ENCODE data around the gene PDCD1LG2.

PDCD1LG2 gene

DNA sequence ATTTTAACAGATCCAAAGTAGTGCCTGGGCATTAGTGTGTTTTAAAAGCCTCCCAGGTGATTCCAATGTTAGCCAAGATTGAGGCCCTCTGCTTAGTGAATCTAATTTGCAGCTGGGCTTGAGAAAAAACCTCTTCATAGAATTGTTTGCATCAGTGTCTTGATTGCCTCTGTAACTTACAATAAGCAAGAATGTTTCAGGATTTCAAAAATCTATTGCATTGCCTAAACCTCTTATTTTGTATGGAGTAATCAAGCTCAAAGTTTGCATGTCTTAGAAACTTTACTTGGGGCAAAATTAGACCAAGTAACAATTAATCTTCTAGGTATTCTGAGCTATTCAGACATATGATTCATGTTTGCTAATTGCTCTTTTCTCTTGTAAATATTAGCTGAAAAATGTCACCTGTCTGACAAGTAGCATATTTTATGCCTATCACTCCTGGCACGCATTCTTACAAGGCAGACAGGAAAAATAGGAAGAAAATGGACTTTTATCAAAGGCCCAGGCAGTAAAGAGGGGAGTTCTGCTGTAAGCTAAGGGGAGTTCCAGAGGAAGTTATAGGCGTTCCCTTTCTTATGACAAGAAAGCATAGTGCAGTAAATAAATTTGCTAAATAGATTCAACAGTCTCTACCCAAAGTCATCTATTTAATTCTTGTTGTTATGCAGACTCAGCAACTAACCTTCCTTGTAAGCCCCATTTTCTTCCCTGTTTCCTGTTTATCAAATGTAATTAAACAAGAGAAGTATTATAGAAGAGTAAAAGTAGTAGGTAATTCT, 21.0 kb downstream of the PDCD1LG2 start:
- peak; percentile 60 to 74 for DNase-seq

DNA sequence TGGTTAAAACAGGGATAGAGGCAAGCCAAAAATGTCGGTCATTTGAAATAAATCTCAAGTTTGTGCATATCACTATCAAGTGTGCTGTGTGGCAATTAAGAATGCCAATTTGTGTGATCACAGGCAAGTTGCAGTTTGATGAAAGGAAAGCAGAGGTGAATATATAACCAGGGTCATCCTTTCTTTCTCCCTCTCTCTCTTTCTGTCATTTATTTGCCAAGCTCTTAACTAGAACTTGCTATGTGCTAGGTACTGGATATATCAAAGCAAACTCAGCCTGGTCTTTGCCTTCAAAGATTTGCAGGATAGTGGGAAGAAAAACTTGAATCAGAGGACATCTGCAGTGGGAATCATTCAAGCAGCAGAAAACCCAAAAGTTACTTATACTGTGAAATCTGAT, 22.0 kb downstream of the PDCD1LG2 start:
- no peak for DNase-seq

DNA sequence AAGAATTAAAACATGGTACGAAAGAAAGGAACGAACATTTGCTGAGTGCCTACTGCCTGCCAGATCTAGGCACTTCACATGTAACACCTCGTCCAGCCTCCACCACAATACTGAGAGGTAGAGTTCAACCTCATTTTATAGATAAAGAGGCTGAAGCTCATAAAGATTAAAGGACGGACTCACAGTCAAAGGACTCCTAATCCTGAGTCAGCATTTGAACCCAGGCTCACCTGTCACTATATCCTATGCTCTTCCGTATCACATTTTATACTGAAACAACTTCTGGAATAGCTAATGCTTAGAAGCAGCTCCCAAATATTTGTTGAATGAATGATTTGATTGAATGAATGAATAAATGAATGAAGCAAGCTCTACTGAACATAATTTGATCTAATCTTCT, 22.5 kb downstream of the PDCD1LG2 start:
- no peak for DNase-seq

DNA sequence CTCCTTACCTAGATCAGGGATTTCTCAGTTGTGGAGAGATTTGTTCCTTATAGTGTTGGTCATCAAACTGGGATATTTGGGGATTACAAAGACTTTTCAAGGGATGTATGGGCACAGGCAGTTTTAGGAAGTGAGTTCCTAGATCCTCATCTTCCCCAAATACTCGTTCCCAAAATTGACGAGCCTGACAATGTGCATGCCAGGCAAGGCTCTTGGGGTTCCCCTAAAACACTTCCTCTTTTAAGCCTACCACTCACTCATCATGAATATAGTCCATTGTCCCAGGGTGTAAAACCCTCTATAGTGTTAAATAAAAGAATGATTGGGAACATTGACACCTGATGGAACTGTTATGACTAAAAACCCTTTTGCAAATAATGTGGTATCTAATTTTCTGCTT, 26.4 kb downstream of the PDCD1LG2 start:
- peak; percentile 81 to 85 for DNase-seq

DNA sequence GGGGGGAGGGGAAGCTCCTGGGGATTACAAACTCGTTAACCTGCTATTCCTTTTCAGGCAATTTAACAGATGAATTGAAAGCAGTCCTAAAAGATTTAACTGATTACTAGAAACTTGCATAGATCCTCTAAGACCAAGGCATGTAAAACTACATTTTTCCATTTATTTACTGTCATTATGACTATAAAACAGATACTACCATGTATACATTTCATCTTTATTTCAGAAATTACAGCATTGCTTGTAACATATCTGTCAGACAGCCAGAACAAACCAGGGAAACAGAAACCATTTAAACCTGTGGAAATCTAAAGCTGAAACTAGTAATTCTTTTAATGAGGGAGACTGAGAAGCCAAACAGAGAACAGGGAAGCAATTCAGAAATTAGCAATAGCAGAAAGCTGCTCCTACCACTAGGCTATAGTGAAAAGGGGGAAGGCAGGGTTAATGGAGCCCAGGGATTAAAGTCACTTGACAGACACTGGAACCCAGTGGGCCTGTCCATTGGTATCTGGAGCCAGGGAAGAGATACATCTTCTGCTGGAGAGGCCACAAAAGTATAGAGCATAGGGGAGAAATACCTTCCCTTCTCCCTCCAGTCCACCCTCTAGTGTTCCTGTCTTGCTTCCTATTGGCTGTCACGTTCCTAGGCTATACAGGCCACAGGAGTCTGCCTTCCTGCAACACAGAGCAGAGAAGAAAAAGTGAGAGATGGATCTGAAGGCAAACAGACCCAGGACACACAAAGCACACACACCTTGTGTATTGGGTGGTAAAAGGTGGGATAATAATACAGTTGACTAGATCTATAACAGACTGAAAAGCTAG, 33.8 kb downstream of the PDCD1LG2 start:
- no peak for DNase-seq

DNA sequence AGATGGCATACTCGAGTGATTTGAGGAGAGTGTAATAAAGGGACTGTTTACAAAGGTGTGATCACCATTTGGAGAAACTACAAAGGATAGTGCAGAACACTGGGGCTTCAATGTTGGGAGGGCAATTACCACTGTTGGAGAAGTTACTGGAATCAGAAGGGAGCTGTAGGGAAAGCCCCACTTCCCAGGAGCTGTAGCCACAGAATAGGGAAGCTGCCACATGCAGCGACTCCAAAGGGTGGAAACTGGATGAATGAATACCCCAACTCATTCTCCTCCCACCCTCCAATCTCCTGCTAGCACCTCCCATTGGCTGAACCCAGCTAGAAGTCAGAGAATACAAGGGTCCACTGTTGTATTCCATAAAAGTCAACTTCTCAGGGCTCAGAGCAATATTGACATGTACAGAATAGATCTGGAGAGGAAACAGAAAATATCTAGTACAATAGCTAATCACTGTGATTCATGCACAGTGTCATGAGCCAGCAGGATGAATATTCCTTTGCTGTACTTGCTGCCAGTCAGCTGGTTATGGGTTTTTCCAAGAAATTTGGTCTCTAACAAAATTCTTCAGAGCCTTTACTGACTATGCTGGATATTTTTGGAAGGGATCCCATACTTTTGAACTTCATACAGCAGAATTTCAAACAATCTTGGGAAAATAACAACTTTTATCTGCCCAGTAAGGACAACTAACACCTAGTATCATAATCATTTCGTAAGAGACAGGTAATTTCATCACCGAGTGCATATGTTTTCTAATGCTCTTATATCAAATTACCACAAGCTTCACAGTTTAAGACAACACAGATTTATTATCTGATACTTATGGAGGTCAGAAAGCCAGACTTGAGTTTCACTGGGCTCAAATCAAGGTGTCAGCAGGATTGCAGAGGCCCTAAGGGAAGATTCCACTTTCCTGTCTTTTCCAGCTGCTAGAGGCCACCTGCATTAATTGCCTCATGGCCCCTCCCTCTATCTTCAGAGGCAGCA, 39.6 kb downstream of the PDCD1LG2 start:
- peak; percentile 41 to 75 for DNase-seq

DNA sequence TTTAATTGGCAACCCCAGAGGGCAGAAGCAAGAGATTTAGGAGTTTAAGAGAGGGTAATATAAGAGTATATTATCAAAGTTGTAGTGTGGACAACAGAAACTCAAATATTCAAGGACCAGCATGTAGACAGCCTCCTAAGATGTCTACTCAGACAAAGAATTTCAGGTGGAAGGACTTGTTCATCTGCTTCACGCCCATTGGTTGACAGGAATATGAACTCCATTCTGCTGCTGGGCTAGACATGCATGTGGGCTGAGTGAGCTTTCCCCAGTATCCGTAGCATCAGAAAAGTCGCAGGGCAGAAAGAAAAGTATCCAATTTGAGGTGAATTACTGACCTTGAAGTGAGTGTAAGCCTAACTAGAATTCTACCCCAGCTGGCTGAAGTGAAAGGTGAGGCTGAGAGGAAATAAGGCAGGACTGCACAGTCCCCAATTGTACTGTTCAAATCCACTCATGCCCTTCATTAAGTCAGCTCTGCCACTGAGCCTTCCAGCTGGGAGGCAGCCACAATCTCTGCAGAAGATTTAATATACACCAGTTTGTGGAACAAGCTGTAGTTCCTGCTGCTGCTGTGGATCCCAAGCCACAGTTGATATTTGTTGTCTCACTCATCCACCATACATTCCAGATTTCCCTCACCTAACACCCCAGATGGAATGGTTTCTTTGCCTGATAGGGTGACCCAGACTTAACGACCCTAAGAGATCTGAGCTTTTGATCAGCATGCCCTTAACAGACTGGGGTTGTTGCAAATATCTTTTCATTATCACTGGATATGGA, 41.2 kb downstream of the PDCD1LG2 start:
- no peak for DNase-seq

DNA sequence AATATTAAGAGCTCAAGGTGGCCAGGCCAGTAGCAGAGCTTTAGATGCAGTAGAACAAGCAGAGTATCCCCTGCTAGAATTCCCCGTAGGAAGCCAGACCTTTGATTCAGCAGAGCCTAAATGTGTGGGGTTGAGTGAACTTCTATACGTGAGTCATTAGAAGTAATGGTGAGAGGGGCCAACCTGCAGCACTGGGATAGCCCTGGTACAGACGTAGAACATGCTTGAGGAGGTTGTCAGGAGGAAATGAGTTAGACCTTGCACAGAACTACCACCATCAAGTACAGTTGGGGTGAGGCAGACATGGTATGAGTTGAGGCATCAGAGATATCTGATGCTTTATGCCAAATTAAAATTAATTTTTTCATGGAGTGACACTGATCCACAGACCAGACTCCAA, 42.0 kb downstream of the PDCD1LG2 start:
- DNase-seq: no peak

DNA sequence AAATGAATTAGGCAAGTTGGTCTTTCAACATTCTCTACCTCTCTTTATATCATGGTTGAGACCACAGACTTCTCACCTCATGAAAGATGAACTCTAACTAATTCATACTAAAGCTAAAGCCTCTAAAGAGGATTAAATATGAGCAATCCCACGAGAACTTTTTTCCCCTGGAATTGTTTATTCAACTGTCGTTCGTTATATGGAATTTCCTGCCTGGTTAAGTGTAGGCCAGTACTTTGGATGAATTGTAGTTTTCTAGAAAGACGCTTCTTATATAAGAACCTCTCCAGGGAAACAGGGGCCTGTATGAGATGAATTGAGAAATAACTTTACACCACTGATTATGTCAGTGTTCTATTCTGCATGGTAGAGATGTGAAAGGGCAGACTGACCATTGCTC, 42.9 kb downstream of the PDCD1LG2 start:
- no peak for DNase-seq

DNA sequence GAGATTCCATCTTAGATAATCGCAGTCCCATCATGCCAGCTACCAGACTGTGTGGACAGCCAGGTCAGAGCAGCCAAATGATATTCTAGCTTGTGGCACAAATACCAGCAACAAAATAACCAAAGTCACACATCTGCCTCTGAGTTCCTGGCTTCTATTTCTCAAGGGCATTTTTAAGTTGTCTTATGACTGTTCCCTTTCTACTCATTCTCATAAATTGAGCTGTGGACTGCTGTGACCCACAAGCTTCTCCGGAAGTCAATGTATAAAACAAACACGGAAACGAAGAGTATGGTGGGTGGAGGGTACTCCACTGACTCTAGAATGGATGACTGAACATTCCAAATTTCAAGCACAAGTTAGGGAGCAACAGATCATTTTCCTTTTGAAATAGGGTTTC, 43.9 kb downstream of the PDCD1LG2 start:
- no peak for DNase-seq

DNA sequence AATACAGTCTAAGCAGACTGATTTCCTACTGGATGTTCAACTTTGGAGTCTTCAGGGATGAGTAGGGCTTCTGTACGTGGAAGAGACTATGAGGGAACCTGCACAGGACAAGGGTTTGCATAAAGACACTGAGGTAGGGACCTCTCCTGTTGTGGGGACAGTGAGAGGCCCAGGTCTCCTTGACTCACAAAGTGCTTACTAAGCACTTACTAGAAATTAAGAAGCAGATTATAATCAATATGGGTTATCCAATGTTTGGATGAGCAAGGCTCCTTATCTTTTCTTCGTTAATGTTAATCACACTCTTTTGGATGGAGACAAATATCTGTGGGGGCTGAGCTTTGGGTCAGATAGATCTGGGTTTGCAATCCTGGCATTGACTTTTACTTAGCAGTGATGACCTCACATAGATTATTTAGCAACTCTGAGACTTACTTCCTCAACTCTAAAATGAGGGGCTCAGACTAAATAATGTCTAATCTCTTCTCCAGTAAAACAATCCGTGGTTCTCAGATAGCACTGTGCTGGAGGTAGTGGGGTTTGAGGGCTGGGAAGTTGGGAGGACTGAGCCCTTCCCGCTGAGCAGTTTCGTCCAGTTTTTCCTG, 45.9 kb downstream of the PDCD1LG2 start:
- DNase-seq: peak; percentile 59 to 76

DNA sequence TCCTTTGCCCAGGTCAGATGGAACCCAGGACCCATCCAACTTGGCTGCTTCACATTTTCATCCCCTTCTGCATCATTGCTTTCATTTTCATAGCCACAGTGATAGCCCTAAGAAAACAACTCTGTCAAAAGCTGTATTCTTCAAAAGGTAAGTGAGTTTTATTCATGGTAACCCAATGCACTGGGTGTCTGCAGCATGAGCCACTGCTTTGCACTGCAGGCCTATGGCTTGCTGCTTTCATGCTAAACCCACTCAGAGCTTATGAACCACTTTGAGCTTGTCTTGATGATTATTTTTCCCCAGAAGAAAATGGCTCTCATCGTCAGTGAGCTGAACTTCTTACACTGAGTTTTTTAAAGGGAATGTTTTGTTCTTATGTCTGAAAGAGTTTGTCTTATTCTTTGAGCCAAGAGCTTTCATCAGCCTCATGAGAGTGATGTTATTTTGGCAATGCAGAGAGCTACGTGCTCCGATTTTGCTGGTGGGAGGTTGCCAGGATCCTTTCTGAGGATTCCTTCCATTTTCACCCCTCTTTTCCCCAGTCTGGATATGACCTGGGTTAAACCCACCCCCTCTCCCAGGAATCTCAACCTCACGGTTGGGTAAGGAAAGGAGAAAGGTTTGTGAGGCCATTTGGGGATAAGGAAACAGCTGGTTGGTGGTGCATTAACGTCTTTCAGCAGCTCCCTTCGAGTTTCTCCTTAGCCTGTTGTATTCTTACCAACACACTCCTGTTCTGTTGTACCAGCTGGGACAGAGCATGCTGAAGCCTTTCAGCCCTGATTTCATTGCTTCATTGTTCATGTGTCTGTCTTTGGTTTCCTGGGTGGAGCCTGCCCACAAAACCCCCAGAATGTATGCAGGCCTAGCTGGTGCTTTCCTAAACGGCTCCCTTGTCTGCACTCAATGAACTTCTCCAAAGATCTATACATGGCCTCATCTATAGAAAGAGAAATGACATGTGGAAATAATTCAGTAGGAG, 47.6 kb downstream of the PDCD1LG2 start:
- peak; percentile 92 to 98 for DNase-seq

DNA sequence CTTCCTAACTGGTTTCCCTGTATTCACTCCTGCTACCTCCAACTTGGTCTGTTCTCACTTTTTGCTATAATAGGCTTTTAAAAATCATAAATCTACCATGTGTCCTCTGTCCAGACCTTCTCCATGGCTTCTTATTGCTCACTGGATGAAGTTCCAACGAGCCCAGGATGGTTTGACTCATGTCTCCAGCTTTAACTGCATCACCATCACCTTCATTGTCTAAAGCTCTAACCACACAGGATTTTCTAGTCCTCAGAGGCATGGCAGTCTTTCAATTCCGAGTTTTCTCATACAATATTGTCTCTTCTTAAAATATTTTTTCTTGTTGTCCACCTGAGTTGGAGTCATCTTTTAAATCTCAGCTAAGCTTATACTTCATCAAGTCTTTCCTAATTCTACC, 49.3 kb downstream of the PDCD1LG2 start:
- DNase-seq: no peak

DNA sequence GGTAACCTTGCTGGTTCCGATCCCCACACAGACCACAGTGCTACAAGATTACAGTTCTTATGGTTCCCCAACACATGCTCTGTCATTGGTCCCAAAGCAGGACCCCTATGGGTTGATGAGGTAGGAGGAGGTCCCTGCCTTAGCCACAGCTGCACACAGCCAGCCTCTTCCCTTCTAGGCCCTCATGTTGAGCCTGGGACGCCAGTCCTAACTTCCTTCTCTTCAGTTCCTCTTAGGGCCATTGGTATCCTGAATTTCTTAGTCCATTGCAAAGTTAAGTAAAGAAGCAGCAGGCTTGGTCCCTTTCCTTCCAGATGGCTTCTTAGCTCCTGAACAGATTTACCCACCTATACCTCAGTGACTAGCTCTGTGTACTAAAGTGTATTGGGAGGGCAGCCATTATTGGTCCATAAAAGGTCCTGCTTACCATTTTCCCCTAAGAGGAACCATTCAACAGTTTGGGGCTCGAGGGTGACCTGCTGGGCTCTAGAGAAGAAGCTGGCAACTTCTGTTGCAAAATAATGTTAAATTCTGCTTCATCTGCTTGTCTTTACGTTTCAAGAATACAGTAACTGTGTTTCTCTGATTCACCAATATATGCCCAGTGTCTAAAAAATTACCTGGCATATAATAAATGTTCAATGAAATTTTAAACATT, 50.2 kb downstream of the PDCD1LG2 start:
- DNase-seq: peak; percentile 49 to 60

DNA sequence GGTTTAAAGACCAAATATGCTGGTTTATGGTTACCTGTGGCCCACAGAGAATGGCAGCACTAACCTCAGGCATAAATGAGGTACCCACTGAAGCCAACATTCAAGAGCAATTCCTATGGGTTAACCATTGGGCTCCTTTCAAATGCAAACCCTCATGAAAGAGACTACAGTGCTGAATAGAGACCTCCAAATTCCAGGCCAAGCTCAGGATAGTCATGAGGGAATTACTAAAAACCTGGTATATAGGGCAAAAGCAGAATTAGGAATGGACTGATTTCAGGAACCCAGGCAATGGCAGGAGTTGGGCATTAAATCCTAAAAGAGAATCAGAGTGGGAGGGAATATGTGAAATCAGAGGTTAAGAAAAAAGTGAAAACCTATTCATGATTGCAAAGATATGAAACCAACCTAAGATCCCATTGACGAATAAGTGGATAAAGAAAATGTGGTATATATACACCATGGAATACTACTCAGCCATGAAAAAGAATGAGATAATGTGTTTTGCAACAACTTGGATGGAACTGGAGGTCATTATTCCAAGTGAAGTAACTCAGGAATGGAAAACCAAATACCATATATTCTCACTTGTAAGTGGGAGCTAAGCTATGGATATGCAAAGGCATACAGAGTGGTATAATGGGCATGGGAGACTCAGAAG, 51.6 kb downstream of the PDCD1LG2 start:
- no peak for DNase-seq

DNA sequence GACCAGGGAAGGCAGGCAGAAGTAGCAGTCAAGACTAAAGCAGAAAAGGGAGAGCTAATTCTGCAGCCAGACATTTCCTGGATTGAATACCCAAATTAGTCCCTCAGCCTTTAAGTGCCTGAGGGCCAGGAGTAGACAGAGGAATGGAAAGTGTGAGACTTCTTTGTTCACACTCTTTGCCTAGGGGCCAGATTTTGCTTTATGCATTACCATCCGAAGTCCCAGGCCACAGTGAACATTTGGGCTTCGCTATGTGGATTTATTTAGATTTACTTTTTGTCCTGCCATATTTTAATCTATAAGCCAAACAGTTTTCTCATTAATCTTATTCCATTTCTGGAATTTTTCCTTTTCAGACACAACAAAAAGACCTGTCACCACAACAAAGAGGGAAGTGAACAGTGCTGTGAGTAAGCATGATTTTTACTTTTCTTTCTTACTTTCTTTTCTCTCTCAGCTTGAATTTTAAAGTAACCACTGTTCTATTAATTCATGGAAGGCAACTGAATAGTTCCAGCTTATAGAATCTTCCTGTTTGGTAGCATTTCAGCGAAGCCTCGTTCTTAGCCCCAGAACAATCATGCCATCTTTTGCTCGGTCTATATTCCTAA, 52.6 kb downstream of the PDCD1LG2 start:
- peak; percentile 41 to 58 for DNase-seq

DNA sequence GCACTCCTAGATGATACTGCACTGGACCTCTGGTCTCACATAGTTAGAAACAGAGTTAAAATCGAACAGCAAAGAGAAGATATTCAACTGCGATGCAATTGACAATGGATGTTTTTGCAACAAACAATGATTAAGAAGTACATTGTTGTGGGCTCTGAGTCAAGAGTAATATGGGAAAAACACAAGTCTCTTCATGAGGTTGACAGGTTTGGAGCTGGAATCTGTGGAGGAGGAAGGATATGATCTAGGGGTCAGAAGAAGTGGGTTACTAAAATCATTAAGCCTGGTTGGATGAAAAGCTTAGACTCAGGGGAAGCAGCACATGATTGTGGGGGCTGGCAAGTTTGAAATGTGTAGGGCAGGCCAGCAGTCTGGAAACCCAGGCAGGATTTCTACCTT, 53.1 kb downstream of the PDCD1LG2 start:
- peak; percentile 44 to 76 for DNase-seq

DNA sequence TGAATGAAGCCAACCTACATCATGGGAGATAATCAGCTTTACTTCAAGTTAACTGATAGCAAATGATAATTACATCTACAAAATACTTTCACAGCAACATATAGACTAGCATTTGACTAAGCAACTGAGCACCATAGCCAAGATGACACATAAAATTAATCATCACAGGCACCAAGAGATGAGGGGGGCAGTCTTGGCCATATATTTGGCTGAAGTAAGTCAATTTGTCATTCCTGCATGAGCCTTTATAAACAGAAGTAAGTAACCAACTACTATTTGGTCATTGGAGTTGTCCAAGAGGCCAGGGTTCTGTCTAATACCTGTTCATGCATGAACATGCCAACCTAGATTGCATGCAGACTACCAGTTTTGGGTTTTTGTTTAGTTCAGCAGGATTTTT, 53.6 kb downstream of the PDCD1LG2 start:
- peak in 1 of 2 donors; percentile 41 for DNase-seq

All from inflammatory macrophage treated with lipopolysaccharide for 1 hour (primary cell).